Endothelial cell (in vitro differentiated cells): ENCODE data around the gene BTBD1. TPM values are rescaled to one million over a fixed set of nuclear protein-coding genes. Genes with fewer than 3 reads are reported as not detected.

ENCODE experiments used
- DNase-seq: peaks from one replicate; pipeline ENCODE4 v3.0.0; 2021; ENCODE audit warnings: low spot score
- H3K27ac Mint-ChIP-seq: one replicate; pipeline ENCODE4 v1.8.0; 2021; ENCODE audit warnings: mixed read lengths, inconsistent platforms; ENCODE audit not compliant: unreplicated experiment
- H3K27me3 Mint-ChIP-seq: one replicate; pipeline ENCODE4 v1.8.0; 2021; ENCODE audit warnings: mild to moderate bottlenecking, moderate library complexity, mixed read lengths, inconsistent platforms; ENCODE audit not compliant: unreplicated experiment
- H3K36me3 Mint-ChIP-seq: one replicate; pipeline ENCODE4 v1.8.0; 2021; ENCODE audit warnings: mild to moderate bottlenecking, low read depth, mixed read lengths, inconsistent platforms; ENCODE audit not compliant: unreplicated experiment
- H3K4me1 Mint-ChIP-seq: one replicate; pipeline ENCODE4 v1.8.0; 2021; ENCODE audit warnings: mild to moderate bottlenecking, mixed read lengths, inconsistent platforms; ENCODE audit not compliant: unreplicated experiment
- H3K4me3 Mint-ChIP-seq: one replicate; pipeline ENCODE4 v1.8.0; 2021; ENCODE audit warnings: mild to moderate bottlenecking, mixed read lengths, inconsistent platforms; ENCODE audit not compliant: unreplicated experiment
- H3K9me3 Mint-ChIP-seq: one replicate; pipeline ENCODE4 v1.8.0; 2021; ENCODE audit warnings: mixed read lengths, inconsistent platforms; ENCODE audit not compliant: unreplicated experiment
- total RNA-seq: library from RNA; stranded (reverse); fragmentation: NEBNext Ultra II Directional; extraction: Animal tissue kit (Norgen Biotek cat#: 25700); gene quantifications from one replicate; pipeline ENCODE4 v1.2.1, GENCODE V29; 2021; ENCODE audit not compliant: unreplicated experiment
- TF ChIP-seq, protein P1 (sequence below): fragments of 200-600 bp; sonication (generic); IDR thresholded peaks from one replicate; pipeline ENCODE4 v1.5.0; 2021; ENCODE audit warnings: antibody characterized with exemption; ENCODE audit not compliant: unreplicated experiment

BTBD1 gene
- total RNA-seq, 1 donor from 2014 or later: 47.2 TPM

DNA sequence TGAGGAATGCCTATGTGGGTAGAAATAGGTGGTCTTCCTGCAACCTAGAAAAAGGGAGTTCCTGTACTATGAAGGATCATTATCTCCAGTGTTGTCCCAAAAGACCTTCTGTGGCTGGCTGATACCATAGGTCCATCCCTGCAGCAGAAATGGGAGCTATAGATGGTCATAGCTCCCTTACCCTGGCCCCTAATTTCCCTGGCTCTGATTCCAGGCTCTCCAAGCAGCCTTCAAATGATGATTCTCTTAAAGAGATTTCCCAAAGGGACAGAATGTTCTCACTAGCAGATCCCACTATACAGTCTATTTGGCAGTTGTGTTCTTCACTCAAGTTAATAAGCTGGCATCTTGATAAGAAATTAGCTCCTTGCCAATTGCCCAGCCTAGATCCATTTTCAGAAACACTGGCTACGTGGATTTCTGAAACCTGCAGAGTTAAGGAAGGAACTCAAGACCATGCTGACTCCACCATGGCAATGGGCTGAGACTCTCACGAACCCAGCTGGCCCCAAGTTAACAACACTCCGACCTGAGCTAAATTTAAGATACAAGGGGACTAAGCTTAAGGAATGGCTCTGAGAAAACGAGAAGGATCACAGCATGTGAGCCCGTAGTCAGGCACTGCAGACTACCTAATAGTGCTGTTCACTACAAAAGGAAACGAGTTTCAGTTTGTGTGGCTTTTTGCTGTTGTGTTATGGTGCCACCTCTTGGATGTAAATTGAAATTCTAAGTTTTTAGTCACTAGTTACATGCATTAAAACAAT lies 67.0 kb downstream of the BTBD1 start:
- Mint-ChIP-seq H3K4me1 (no peaks in the 10 kb centered on the region), H3K4me3 (no peak overlapping the region), H3K27me3 (no peaks in the 10 kb centered on the region), H3K36me3 (no peaks in the 10 kb centered on the region), H3K27ac (no peak overlapping the region), H3K9me3 (no peaks in the 10 kb centered on the region)
- TF ChIP-seq, protein P1, sequence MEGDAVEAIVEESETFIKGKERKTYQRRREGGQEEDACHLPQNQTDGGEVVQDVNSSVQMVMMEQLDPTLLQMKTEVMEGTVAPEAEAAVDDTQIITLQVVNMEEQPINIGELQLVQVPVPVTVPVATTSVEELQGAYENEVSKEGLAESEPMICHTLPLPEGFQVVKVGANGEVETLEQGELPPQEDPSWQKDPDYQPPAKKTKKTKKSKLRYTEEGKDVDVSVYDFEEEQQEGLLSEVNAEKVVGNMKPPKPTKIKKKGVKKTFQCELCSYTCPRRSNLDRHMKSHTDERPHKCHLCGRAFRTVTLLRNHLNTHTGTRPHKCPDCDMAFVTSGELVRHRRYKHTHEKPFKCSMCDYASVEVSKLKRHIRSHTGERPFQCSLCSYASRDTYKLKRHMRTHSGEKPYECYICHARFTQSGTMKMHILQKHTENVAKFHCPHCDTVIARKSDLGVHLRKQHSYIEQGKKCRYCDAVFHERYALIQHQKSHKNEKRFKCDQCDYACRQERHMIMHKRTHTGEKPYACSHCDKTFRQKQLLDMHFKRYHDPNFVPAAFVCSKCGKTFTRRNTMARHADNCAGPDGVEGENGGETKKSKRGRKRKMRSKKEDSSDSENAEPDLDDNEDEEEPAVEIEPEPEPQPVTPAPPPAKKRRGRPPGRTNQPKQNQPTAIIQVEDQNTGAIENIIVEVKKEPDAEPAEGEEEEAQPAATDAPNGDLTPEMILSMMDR: peak; percentile 39
- no peak for DNase-seq

DNA sequence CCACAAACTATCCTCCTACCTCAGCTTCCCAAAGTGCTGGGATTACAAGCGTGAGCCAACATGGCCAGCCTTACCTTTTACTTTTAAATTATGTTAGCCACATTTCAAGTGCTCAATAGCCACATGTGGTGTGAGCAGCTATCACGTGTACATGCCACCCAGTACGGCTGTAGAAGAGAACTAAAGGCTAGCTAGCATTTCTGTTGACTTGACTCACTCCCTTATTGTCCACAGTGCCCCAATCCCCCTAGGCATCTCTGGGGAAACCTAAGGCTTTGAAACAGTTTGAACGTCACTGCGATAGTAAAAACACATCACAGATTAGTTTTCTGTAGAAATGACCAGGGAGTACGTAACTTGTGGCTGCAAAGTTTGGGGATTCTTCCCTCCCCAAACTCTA lies 67.6 kb downstream of the BTBD1 start:
- no peaks in the 10 kb centered on the region for H3K4me1 Mint-ChIP-seq
- no peaks in the 10 kb centered on the region for H3K27me3 Mint-ChIP-seq
- H3K36me3 Mint-ChIP-seq: no peaks in the 10 kb centered on the region
- no peak overlapping the region for H3K27ac Mint-ChIP-seq
- no peaks in the 10 kb centered on the region for H3K9me3 Mint-ChIP-seq
- no peak overlapping the region for H3K4me3 Mint-ChIP-seq
- TF ChIP-seq, protein P1: no peak
- DNase-seq: no peak

DNA sequence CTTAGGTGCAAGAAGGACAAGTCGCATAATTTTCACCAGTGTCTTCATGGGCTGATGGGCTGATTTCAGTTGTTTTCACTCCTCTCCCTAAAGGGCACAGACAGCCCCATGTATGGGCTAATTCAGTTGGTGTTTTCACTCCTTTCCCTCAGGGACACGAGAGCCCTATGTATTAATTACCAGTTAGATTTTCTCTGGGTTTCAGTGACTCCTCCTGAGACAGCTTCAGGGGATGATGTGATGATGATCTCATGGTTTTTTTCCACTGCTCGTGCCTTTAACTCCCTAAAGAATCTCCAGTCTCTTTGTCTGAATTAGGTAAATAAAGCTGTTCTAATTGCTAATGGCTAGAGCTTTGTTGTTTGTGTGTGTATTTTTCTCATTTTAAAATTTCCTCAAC lies 71.1 kb downstream of the BTBD1 start:
- H3K9me3 Mint-ChIP-seq: no peaks in the 10 kb centered on the region
- TF ChIP-seq, protein P1: no peak
- no peaks in the 10 kb centered on the region for H3K27me3 Mint-ChIP-seq
- H3K27ac Mint-ChIP-seq: no peak overlapping the region
- H3K4me3 Mint-ChIP-seq: no peak overlapping the region
- no peak for DNase-seq
- no peaks in the 10 kb centered on the region for H3K4me1 Mint-ChIP-seq
- peaks cover 4% of the 10 kb centered on the region for H3K36me3 Mint-ChIP-seq

DNA sequence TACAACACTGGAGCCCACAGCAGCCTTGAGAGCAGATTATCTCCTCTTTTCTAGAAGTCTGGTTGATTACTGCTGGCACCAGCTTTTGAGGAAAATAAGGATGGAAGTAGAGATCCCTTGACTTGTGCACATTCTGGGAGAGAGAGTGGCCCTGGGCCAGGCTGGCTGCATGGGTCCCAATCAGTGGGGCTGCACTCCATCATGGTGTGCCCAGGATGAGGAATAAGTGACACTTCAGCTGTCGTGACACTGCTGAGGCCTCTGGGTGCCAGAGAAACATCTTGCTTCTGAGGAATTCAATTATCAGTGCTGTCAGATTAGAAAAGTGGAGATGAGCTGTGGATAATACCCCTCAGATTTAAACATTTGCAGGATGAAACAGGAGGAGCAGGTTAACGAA lies 72.0 kb downstream of the BTBD1 start:
- H3K27ac Mint-ChIP-seq: no peak overlapping the region
- TF ChIP-seq, protein P1: no peak
- H3K4me3 Mint-ChIP-seq: no peak overlapping the region
- no peaks in the 10 kb centered on the region for H3K27me3 Mint-ChIP-seq
- no peak for DNase-seq
- H3K9me3 Mint-ChIP-seq: no peaks in the 10 kb centered on the region
- H3K36me3 Mint-ChIP-seq: peaks cover 4% of the 10 kb centered on the region
- H3K4me1 Mint-ChIP-seq: no peaks in the 10 kb centered on the region

DNA sequence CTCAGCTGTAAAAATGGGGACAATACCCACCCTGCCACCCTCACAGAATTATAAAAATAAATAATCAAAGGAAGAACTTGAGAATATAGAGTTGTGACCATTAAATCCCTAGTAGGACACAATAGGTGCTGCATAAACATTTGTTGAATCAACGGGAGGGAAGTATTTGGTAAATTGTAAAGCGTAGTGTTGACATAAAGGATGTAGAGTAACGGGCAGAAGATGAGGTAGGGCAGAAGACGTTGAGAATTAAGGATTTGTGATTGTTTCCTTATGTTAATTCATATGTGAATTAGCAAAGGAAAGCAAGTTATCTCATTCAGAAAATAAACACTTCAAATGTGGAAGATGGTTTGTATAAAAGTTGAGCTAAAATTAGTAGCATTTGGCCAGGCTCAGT lies 73.9 kb downstream of the BTBD1 start:
- no peaks in the 10 kb centered on the region for H3K4me1 Mint-ChIP-seq
- no peak overlapping the region for H3K4me3 Mint-ChIP-seq
- no peak overlapping the region for H3K27ac Mint-ChIP-seq
- no peaks in the 10 kb centered on the region for H3K9me3 Mint-ChIP-seq
- TF ChIP-seq, protein P1: no peak
- H3K27me3 Mint-ChIP-seq: no peaks in the 10 kb centered on the region
- peaks cover 8% of the 10 kb centered on the region for H3K36me3 Mint-ChIP-seq
- DNase-seq: no peak
